ENCODE data around the gene AAGAB.

DNA sequence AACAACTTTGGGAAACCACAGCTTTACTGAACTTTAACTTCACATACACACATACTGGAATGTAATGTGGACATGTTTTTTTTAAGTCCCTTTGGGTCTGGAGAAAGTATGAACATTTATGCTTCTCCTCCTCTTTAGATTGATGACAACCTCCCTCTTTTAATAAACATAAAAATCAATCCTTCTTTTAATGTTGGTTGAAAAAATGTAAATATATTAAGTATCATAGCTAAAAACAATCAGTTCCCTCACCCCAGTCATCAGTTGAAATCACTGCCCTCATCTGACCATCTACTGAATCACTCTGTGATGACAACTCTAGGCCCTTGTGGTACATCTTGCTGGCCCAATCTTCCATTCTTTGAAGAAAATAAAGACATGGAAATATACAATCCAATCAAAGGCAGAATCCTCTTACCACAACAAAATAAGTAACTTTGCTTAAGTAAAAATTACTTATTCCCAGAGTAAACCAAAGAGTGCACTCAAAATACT lies 6.4 kb downstream of the AAGAB start:
- TF ChIP-seq, protein P1, sequence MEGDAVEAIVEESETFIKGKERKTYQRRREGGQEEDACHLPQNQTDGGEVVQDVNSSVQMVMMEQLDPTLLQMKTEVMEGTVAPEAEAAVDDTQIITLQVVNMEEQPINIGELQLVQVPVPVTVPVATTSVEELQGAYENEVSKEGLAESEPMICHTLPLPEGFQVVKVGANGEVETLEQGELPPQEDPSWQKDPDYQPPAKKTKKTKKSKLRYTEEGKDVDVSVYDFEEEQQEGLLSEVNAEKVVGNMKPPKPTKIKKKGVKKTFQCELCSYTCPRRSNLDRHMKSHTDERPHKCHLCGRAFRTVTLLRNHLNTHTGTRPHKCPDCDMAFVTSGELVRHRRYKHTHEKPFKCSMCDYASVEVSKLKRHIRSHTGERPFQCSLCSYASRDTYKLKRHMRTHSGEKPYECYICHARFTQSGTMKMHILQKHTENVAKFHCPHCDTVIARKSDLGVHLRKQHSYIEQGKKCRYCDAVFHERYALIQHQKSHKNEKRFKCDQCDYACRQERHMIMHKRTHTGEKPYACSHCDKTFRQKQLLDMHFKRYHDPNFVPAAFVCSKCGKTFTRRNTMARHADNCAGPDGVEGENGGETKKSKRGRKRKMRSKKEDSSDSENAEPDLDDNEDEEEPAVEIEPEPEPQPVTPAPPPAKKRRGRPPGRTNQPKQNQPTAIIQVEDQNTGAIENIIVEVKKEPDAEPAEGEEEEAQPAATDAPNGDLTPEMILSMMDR (IDR thresholded peaks at IDR 0.05) = no peak
- TF ChIP-seq, protein P2, sequence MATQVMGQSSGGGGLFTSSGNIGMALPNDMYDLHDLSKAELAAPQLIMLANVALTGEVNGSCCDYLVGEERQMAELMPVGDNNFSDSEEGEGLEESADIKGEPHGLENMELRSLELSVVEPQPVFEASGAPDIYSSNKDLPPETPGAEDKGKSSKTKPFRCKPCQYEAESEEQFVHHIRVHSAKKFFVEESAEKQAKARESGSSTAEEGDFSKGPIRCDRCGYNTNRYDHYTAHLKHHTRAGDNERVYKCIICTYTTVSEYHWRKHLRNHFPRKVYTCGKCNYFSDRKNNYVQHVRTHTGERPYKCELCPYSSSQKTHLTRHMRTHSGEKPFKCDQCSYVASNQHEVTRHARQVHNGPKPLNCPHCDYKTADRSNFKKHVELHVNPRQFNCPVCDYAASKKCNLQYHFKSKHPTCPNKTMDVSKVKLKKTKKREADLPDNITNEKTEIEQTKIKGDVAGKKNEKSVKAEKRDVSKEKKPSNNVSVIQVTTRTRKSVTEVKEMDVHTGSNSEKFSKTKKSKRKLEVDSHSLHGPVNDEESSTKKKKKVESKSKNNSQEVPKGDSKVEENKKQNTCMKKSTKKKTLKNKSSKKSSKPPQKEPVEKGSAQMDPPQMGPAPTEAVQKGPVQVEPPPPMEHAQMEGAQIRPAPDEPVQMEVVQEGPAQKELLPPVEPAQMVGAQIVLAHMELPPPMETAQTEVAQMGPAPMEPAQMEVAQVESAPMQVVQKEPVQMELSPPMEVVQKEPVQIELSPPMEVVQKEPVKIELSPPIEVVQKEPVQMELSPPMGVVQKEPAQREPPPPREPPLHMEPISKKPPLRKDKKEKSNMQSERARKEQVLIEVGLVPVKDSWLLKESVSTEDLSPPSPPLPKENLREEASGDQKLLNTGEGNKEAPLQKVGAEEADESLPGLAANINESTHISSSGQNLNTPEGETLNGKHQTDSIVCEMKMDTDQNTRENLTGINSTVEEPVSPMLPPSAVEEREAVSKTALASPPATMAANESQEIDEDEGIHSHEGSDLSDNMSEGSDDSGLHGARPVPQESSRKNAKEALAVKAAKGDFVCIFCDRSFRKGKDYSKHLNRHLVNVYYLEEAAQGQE (IDR thresholded peaks at IDR 0.05; ENCODE audit: insufficient read depth in 1 of 2, low read depth in 2 of 2, low read length in 1 of 2) = no peak
- TF ChIP-seq SIN3A (IDR thresholded peaks at IDR 0.05; ENCODE audit: borderline replicate concordance, insufficient read depth, low read depth, low read length) = no peak

Data from Panc1 (cell line).